Stimulated activated naive CD8-positive, alpha-beta T cell treated with anti-CD3 and anti-CD28 coated beads, Interleukin-15, amount 100 ng/mL, for 72 hours (primary cell): ENCODE results near the gene PSD4.

ENCODE experiments used
- ATAC-seq: fragments of 150-1000 bp; cut with Tn5 transposase; 2 replicates; pipeline ENCODE4 v1.10.0; 2021; ENCODE audit warnings: mild to moderate bottlenecking, moderate library complexity
- DNase-seq, 2 donors: peaks; one replicate each; pipeline ENCODE4 v3.0.0; 2021 to 2022
- H3K27ac Mint-ChIP-seq, 2 donors: one replicate each; pipeline ENCODE4 v1.8.0; 2022; ENCODE audit warnings: mild to moderate bottlenecking in 2 of 2, mixed read lengths in 2 of 2, moderate library complexity in 2 of 2
- H3K27me3 Mint-ChIP-seq: one replicate; pipeline ENCODE4 v1.8.0; 2022; ENCODE audit warnings: mixed read lengths
- H3K4me1 Mint-ChIP-seq: one replicate; pipeline ENCODE4 v1.8.0; 2022; ENCODE audit warnings: mild to moderate bottlenecking, mixed read lengths
- H3K4me3 Mint-ChIP-seq, 2 donors: one replicate each; pipeline ENCODE4 v1.8.0; 2022; ENCODE audit warnings: mild to moderate bottlenecking in 2 of 2, mixed read lengths in 2 of 2, moderate library complexity in 1 of 2
- H3K9me3 Mint-ChIP-seq, 2 donors: one replicate each; pipeline ENCODE4 v1.8.0; 2022; ENCODE audit warnings: mixed read lengths in 2 of 2

The PSD4 gene

DNA sequence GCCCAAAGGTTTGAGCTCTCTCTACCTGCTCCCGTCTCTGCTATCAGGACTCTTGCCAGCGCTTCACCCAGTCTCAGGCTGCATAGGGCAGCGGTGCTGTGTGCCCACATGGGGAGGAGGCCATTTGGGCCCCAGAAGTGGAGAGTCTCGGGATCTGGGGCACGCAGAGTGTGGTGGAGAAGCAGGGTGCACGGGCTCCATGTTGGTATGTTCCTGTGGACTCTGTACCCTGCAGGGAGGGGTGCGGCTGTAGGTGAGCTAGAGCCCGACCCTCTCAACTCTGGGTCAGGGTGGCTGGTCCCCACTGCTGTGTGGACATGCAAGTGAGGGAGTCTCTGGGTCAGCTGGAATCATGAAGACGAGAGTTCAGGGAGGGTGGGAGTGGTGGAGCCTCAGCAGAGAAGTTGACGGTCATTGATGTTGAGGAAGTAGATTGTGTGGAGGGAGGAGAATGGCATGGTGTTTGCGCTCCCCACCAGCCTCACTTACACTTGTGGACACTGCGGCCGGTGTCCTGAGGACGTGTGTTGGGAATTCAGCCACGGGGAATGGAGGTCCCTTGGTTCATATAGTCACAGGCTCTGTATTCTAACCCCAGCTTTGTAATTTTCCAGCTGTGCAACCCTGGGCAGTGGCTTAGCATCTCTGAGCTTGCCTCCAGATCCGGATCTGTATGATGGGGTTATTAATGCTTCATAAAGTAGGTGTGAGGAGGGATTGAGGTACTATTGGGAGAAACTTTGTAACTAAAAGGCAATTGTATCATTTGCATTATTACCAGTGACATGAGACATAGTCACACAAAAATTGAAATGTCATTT is 840 bp upstream of the PSD4 start:
- Mint-ChIP-seq H3K9me3 (peaks cover 6 to 7% of the 10 kb centered on the region in 2 donors), H3K4me3 (peak overlapping the region; percentile 79 to 94), H3K27ac (peak overlapping the region; percentile 90 to 94), H3K4me1 (peaks cover 72% of the 10 kb centered on the region), H3K27me3 (no peaks in the 10 kb centered on the region)
- ATAC-seq = no peak
- no peak for DNase-seq

DNA sequence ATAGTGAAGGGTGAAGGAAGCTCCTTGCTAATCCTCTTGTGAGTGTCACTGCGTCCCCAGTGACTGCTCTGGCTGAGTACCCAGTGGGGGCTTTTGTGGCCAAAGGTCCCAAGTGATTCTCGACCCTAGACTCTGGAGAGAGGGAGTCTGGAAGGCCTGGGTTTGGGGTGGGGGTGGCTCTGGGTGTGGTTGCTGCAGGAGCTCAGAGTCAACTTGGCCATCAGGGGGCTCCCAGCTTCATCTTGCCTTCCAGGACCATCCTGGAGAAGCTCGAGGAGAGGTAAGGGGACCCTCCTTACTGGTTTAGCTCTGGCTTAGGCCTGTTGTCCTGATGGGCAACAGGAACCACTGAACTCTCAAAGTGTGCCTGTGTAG is 592 bp downstream of the PSD4 start:
- no peaks in the 10 kb centered on the region for H3K27me3 Mint-ChIP-seq
- peaks cover 6 to 7% of the 10 kb centered on the region in 2 donors for H3K9me3 Mint-ChIP-seq
- no peak for ATAC-seq
- H3K27ac Mint-ChIP-seq = peak overlapping the region; percentile 90 to 94
- peaks cover 72% of the 10 kb centered on the region for H3K4me1 Mint-ChIP-seq
- DNase-seq = no peak
- peak overlapping the region; percentile 79 to 94 for H3K4me3 Mint-ChIP-seq

DNA sequence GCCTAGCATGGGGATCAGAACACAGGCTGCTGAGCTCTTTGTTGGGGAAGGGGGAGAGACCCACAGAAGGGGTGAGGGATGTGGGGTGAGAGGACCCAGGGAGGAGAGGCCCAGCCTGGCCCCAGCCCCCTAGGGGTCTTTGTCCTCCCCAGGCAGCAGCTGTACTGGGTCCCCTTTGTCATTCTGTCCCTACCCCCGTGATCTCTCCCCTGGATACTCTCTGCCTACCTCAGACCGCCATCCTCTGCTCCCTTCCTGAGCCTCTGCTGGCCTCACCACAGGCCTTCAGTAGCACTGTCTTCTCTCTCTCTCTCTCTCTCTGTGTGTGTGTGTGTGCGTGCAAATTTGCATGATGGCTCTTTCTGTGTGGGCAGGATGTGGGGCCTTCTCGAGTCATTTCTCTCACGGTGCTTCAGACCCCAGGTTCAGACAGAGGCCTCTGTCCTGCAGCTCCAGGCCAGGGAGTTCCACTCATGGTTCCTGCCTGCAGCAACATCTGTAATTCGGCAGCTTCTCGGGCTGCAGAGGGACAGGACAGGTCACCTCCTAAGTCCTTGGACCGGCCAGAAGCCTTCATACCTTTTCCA is 1.4 kb downstream of the PSD4 start:
- H3K27ac Mint-ChIP-seq = peak overlapping the region; percentile 90 to 94
- ATAC-seq = peak; percentile 78
- no peaks in the 10 kb centered on the region for H3K27me3 Mint-ChIP-seq
- peak; percentile 72 to 87 for DNase-seq
- peaks cover 6 to 7% of the 10 kb centered on the region in 2 donors for H3K9me3 Mint-ChIP-seq
- H3K4me3 Mint-ChIP-seq = peak overlapping the region; percentile 79 to 94
- peaks cover 74% of the 10 kb centered on the region for H3K4me1 Mint-ChIP-seq

DNA sequence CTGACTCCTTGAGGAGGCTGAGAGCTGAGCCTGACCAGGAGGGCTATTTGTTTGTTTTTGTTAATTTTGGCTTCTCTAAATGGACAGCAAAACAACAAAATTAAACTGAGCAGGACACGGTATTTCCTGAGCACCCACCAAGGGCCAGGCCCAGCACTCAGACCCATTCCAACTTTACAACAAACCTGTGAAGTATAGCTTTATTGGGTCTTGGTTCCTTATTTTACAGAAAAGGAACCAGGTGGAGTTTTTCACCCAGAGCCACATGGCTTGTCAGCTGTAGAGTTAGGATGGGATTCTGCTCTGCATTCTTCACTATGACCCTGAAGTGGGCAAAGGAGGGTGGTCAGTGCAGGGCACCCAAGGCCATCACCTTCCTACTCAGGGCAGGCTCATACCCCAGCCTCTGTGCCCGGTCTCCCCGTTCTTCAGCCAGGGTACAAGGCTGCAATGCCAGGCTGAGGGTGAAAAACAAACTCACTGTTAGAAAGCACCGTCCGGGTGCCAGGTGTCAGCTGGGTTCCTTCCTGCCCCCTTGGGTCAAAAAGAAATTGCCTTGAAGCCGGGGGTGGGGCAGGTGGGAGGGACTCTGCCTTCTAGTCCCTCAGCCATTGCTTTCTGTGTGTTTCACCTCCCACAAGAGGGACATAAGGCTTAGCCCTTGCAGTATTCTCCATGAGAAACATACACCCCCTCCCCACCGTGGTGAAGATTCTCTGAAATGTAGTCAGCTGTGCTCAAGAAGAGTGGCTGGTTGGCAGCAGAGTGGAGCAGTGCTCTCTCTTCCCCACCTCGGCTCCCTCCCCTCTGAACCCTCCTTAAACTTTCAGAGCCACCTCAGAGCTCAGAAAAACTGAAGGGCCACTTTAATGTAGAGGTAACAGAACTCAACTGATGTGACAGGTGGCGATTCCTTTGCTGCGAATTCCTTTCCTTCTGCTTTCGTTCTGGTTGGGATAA is 2.2 kb downstream of the PSD4 start:
- peak overlapping the region; percentile 79 to 94 for H3K4me3 Mint-ChIP-seq
- no peak for DNase-seq
- peak overlapping the region; percentile 90 to 94 for H3K27ac Mint-ChIP-seq
- H3K9me3 Mint-ChIP-seq = peaks cover 4% of the 10 kb centered on the region in 2 donors
- H3K4me1 Mint-ChIP-seq = peaks cover 80% of the 10 kb centered on the region
- no peak for ATAC-seq
- no peaks in the 10 kb centered on the region for H3K27me3 Mint-ChIP-seq

DNA sequence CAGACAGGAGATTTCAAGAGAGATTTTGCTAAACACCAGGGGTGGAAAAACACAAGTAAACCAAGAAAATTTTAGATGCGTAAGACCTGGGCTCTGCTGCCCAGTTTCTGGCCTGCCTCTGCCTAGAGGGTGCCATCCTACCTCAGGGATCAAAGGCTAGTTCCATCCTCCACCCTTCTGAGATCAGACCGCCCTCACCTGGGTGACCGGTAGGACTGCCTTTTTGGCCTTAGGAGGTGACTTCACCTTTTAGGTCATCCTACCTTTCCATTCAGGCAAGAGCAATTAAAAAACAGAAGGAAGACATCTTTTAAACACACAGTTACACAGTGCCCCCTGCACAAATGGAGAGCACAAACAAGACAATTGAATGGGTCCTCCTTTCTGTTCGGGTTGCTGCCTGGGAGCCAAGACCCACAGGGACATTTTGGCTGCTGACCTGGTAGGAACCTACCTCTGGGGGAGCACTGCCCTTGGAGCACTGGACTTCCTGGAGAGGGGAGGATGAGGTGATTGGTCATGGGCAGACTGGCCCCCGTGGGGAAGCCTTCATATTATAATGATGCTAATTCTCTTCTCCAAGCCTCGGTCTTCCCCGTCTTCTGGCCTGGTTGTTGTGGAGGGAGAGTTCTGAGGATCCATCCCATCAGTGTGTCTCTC is 3.1 kb downstream of the PSD4 start:
- peak overlapping the region; percentile 67 to 89 for H3K27ac Mint-ChIP-seq

DNA sequence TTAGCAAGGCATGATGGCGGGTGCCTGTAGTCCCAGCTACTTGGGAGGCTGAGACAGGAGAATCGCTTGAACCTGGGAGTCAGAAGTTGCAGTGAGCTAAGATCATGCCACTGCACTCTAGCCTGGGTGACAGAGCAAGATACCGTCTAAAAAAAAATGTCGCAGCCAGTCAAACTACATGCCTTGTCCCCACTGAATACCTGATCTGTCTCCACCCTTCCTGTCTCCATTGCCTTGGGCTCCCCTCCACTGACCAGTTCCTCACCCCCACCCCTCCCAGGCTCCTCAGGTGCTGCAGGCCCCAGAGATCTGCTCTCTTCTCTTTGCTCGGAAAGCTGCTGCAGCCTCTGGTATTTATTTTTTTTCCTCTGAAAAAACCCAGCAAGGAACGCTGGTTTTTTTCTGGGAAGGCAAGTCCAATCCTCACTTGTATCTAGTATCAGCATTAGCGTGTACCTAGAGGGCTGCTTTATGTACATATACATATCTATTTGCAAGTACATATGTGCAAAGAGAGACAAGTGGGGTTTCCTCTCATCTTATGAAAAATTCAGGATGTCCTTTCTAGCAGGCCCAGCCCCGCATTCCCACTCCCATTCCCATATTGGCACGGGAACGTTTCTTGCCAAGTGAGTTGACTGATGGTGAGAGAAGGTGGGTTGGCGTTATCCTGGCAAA is 4.4 kb downstream of the PSD4 start:
- Mint-ChIP-seq H3K27me3 (no peaks in the 10 kb centered on the region), H3K4me1 (peaks cover 80% of the 10 kb centered on the region)

More for the DNA sequence above, 3.1 kb downstream of the PSD4 start:
- Mint-ChIP-seq H3K4me3 (peak overlapping the region; percentile 79 to 94), H3K4me1 (peaks cover 80% of the 10 kb centered on the region), H3K9me3 (no peaks in the 10 kb centered on the region), H3K27me3 (no peaks in the 10 kb centered on the region)
- ATAC-seq (no peak), DNase-seq (no peak)

DNA sequence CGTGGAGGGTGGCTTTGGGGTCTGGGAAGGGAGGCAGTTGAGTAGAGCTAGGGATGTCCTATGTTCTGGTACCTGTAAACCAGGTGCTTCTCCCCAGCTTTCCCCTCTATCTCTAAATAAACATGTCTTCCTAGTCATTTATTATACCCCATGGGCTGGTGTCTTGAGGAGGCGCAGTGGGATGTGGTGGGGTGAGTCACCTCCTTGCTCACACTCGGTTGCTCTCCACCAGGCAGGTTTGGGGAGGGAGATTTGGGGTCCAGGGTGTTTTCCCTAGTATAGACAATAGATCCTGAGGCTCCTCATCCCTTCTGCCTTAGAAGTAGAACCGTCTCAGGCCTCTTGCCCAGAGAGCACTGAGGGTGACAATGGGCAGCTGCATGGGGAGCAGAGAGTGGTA is 5.1 kb downstream of the PSD4 start:
- peak overlapping the region in 1 of 2 donors; percentile 67 for H3K27ac Mint-ChIP-seq
- ATAC-seq (peak; percentile 63), DNase-seq (peak; percentile 53 to 73)
- H3K27me3 Mint-ChIP-seq = no peaks in the 10 kb centered on the region
- H3K4me1 Mint-ChIP-seq = peaks cover 80% of the 10 kb centered on the region
- H3K4me3 Mint-ChIP-seq = peak overlapping the region; percentile 48 to 79
- H3K9me3 Mint-ChIP-seq = no peaks in the 10 kb centered on the region

More for the DNA sequence above, 4.4 kb downstream of the PSD4 start:
- Mint-ChIP-seq H3K27ac (peak overlapping the region in 1 of 2 donors; percentile 67), H3K4me3 (peak overlapping the region; percentile 48 to 79), H3K9me3 (no peaks in the 10 kb centered on the region)
- ATAC-seq (no peak), DNase-seq (no peak)

DNA sequence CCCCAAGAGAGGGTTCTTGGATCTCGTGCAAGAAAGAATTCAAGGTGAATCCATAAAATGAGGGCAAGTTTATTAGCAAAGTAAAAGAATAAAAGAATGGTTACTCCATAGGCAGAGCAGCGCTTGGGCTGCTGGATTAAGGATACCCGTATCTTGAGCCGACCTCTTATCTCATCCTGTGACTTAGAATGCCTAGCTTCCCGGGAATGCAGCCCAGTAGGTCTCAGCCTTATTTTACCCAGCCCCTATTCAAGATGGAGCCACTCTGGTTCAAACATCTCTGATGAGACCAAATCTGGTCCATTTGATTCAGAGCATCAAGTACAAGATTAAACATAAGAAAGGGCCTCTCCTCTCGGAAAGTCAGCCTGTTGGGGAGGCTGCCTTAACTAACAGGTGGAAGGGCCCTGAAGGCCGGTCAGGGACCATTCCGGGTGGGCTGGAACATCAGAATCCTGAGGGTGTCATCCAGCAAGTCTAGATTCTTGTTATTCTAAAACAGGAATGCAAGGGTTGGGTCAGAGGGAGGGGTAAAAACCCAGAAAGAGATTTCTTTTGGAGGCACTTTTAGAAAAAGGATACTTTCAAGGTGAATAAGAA is 5.8 kb downstream of the PSD4 start:
- H3K4me3 Mint-ChIP-seq = peak overlapping the region; percentile 48 to 79
- ATAC-seq (no peak), DNase-seq (no peak)
- H3K27me3 Mint-ChIP-seq = no peaks in the 10 kb centered on the region
- H3K4me1 Mint-ChIP-seq = peaks cover 82% of the 10 kb centered on the region
- no peaks in the 10 kb centered on the region for H3K9me3 Mint-ChIP-seq
- no peak overlapping the region for H3K27ac Mint-ChIP-seq

DNA sequence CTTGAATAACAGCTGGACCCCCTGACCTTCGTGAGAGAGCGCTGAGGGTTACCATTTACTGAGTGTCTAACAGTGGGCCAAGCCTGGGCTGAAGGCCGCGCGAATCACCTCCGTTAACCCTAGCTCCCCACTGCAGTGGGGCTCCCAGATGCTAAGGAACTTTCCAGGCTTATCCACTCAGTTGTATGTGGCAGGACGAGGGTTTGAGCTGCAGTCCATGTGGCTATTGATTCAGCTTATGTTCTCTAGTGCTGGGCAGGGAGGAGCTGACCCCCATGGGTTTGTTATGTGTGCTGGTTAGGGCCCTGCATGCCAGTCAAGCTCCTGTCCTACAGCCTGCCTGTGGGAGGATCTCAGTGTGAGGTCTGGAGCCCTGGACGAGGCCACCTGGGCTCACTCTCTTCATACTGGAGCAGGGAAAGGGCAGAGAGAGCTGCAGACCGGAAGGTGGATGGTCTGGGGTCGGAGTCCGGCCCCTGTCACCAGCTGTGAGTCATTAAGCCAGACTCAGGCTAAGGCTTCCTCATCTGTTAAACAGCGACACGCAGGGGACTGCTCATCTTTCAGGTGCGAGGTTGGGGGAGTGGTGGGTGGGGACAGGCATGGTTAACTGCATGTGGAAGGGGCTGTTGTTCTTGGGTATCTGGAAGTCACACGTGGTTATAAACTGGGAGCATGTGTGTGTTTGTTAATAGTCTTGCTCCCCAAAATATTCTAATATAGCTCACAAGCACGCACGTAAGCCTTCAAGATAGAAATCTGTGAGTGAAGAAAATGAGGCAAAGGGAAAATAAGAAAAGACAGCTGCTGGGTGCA is 6.6 kb downstream of the PSD4 start:
- peak; percentile 34 for ATAC-seq
- H3K4me3 Mint-ChIP-seq = peak overlapping the region; percentile 74 to 79

DNA sequence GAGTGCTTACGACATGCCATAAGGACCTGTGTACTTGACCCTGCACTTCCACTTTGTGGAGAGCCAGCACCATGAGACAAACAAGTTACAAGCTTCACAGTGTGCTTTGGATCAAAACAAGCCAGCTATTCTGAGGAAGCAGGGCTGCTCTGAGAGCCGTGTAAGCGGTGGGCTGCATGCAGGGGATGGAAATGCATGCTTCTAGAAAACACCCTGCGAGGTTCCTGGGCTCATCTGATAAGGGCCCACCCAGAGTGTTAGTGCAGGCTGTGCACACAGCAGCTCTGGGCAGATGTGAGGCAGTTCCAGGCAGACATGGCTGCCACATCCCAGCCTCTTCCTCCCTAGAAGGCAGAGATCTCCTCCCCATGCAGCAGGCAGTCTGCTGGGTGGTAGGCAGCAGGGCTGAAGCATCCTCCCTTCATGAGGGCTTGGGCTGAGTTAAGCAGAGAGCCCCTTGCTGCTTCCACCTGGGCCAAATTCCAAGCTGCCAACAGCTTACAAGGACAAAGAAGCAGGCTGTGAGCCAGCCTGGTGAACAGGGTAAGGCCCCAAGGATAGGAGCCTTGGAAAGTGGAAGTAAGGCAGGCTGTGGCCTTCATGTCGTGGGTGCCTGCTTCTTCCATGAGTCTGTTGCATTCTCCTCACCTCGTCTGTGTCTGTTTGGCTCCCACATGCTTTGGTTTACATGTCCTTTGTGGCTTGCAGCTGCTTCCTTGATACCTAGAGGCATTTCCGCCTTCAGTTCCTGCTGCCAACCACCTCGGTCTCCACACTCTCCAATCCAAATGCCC is 7.7 kb downstream of the PSD4 start:
- H3K27me3 Mint-ChIP-seq = no peaks in the 10 kb centered on the region
- no peaks in the 10 kb centered on the region for H3K9me3 Mint-ChIP-seq
- H3K4me1 Mint-ChIP-seq = peaks cover 97% of the 10 kb centered on the region
- no peak for DNase-seq
- ATAC-seq = no peak
- H3K27ac Mint-ChIP-seq = peak overlapping the region; percentile 71 to 97
- H3K4me3 Mint-ChIP-seq = peak overlapping the region; percentile 28 to 79

More for the DNA sequence above, 6.6 kb downstream of the PSD4 start:
- H3K9me3 Mint-ChIP-seq = no peaks in the 10 kb centered on the region
- peak overlapping the region; percentile 79 to 97 for H3K27ac Mint-ChIP-seq
- no peak for DNase-seq
- H3K4me1 Mint-ChIP-seq = peaks cover 90% of the 10 kb centered on the region
- no peaks in the 10 kb centered on the region for H3K27me3 Mint-ChIP-seq

DNA sequence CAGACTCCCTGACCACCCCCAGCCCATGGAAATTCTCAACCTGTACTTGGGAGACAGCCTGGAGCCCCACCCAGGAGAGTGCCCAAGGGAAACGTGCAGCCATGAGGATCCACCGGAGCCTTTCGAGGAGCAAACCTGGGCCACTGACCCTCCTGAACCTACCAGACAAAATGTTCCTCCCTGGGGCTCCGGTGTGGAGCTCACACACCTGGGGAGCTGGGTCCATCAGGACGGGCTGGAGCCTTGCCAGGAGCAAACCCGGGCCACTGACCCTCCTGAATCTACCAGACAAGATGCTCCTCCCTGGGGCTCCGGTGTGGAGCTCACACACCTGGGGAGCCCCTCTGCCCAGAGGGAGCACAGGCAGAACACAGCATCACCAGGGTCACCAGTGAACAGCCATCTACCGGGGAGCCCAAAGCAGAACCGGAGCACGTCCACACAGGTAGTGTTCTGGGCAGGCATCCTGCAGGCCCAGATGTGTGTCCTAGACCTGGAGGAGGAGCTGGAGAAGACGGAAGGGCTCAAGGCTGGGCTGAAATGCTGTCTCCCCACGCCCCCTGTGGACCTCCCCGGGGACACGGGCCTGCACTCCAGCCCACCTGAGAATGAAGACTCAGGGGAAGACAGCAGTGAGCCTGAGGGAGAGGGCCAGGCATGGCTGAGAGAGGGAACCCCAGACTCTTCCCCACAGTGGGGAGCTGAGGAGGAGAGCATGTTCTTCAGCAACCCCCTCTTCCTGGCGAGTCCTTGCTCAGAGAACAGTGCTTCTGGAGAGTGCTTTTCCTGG is 8.9 kb downstream of the PSD4 start:
- H3K9me3 Mint-ChIP-seq = no peaks in the 10 kb centered on the region
- H3K4me3 Mint-ChIP-seq = peak overlapping the region in 1 of 2 donors; percentile 16
- ATAC-seq = no peak
- H3K27ac Mint-ChIP-seq = peak overlapping the region in 1 of 2 donors; percentile 83
- DNase-seq = no peak
- H3K27me3 Mint-ChIP-seq = no peaks in the 10 kb centered on the region
- H3K4me1 Mint-ChIP-seq = peaks cover 97% of the 10 kb centered on the region

DNA sequence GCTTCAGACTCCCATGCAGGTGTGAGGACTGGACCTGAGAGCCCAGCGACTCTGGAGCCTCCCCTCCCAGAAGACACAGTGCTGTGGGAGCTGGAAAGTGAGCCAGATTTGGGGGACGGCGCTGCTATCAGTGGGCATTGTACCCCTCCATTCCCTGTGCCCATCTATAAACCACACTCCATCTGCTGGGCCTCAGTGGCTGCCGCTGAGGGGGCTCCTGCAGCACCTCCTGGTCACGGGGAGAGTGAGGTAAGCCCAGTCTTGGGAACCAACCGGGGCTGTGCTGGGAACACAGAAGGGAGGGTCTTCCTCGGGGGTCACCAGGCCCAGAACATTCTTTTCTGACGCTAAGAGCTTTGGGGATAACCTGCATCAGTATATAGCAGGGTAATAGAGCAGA is 9.5 kb downstream of the PSD4 start:
- DNase-seq = no peak
- no peak overlapping the region for H3K4me3 Mint-ChIP-seq
- no peak for ATAC-seq
- H3K9me3 Mint-ChIP-seq = no peaks in the 10 kb centered on the region
- H3K27ac Mint-ChIP-seq = peak overlapping the region in 1 of 2 donors; percentile 83
- peaks cover 95% of the 10 kb centered on the region for H3K4me1 Mint-ChIP-seq
- no peaks in the 10 kb centered on the region for H3K27me3 Mint-ChIP-seq
